GM12873 (cell line): ENCODE results near the gene ONECUT1.

Experiments used
- CTCF ChIP-seq: IDR thresholded peaks from 2 replicates; pipeline ENCODE4 v1.5.1; 2012; ENCODE audit warnings: low read depth, mild to moderate bottlenecking, moderate library complexity, low read length, control low read depth; ENCODE audit not compliant: insufficient read depth; ENCODE audit errors: missing control alignments

The ONECUT1 gene

GRCh38 chr15:52762621-52763020, 27.5 kb downstream of the ONECUT1 start:
- no peak for TF ChIP-seq CTCF

GRCh38 chr15:52760562-52760961, 29.6 kb downstream of the ONECUT1 start:
- no peak for TF ChIP-seq CTCF

GRCh38 chr15:52759969-52760368, 30.2 kb downstream of the ONECUT1 start:
- no peak for TF ChIP-seq CTCF

- TF ChIP-seq CTCF, result no peak
These were observed 32.6 kb downstream of the ONECUT1 start for GRCh38 chr15:52757496-52757895.

GRCh38 chr15:52751522-52751921, 38.6 kb downstream of the ONECUT1 start:
- TF ChIP-seq CTCF, result no peak

GRCh38 chr15:52749258-52749657, 40.9 kb downstream of the ONECUT1 start:
- TF ChIP-seq CTCF, result no peak

- TF ChIP-seq CTCF, result no peak
These were observed 43.9 kb downstream of the ONECUT1 start for GRCh38 chr15:52746162-52746757.
